OCI-LY3 (cell line): Measurements from ENCODE around the gene ACOX3.
"Not testable (repeated sequence)": the region's sequence is repeated elsewhere in the genome, so short reads cannot be mapped to it uniquely, and the experiment has no call there.

ENCODE experiments used
- H2AFZ ChIP-seq: fragments of 200-600, 300-600 bp; shearing (Covaris generic); 2 replicates; pipeline ENCODE4 v1.6.0; 2014; ENCODE audit warnings: antibody characterized with exemption, low read depth, low read length
- H3K27ac ChIP-seq: fragments of 200-600, 300-600 bp; sonication (generic); 2 replicates; pipeline ENCODE4 v1.5.1; 2014; ENCODE audit warnings: mild to moderate bottlenecking, low read length, moderate library complexity, mixed read lengths
- H3K27me3 ChIP-seq: fragments of 200-600, 300-600 bp; sonication (generic); 2 replicates; pipeline ENCODE4 v1.6.1; 2014; ENCODE audit warnings: low read depth, low read length, mixed read lengths
- H3K36me3 ChIP-seq: fragments of 200-600, 300-600 bp; sonication (generic); replicated peaks from 2 replicates; pipeline ENCODE3; 2014; ENCODE audit warnings: low read depth, low read length, mixed read lengths
- H3K4me1 ChIP-seq: fragments of 300-600, 200-600 bp; sonication (generic); 2 replicates; pipeline ENCODE4 v1.6.1; 2014; ENCODE audit warnings: low read length, mixed read lengths
- H3K4me2 ChIP-seq: fragments of 200-600, 300-600 bp; sonication (generic); 2 replicates; pipeline ENCODE4 v1.6.1; 2014; ENCODE audit warnings: low read length, mixed read lengths
- H3K4me3 ChIP-seq: fragments of 300-600, 200-600 bp; sonication (generic); 2 replicates; pipeline ENCODE4 v1.5.1; 2014; ENCODE audit warnings: antibody characterized with exemption, mild to moderate bottlenecking, low read length, moderate library complexity
- H3K79me2 ChIP-seq: fragments of 300-600, 200-600 bp; shearing (Covaris generic); 2 replicates; pipeline ENCODE4 v1.6.1; 2014; ENCODE audit warnings: mild to moderate bottlenecking, low read length, mixed read lengths
- H3K9ac ChIP-seq: fragments of 300-600, 200-600 bp; shearing (Covaris generic); 2 replicates; pipeline ENCODE4 v1.6.0; 2014; ENCODE audit warnings: mild to moderate bottlenecking, low read length, moderate library complexity
- H3K9me3 ChIP-seq: fragments of 200-600, 300-600 bp; shearing (Covaris generic); 2 replicates; pipeline ENCODE4 v1.6.1; 2014; ENCODE audit warnings: low read length, mixed read lengths; ENCODE audit not compliant: insufficient read depth
- H4K20me1 ChIP-seq: fragments of 200-600, 300-600 bp; sonication (generic); 2 replicates; pipeline ENCODE4 v1.6.1; 2016; ENCODE audit warnings: low read length, mixed read lengths; ENCODE audit not compliant: insufficient read depth
- CTCF ChIP-seq: fragments of 200-600, 300-600 bp; sonication (generic); IDR thresholded peaks from 2 replicates; pipeline ENCODE4 v1.5.1; 2014; ENCODE audit warnings: antibody characterized with exemption, low read length, low read depth
- EZH2phosphoT487 ChIP-seq: fragments of 200-600 bp; shearing (Covaris generic); IDR thresholded peaks from 2 replicates; pipeline ENCODE4 v1.6.1; 2018; ENCODE audit warnings: antibody characterized with exemption, mixed run types, low read depth

ACOX3 gene

GRCh38 chr4:8350841-8351461 is 89.6 kb downstream of the ACOX3 start:
- Histone ChIP-seq H3K79me2 (no peaks in the 10 kb centered on the region), H3K9ac (no peak overlapping the region), H2AFZ (no peak overlapping the region), H3K36me3 (no peaks in the 10 kb centered on the region), H3K4me1 (peaks cover 5% of the 10 kb centered on the region; the same call in 1 of the 2 replicates), H3K4me3 (no peak overlapping the region), H4K20me1 (no peaks in the 10 kb centered on the region), H3K4me2 (no peak overlapping the region), H3K27me3 (peaks cover 7% of the 10 kb centered on the region), H3K27ac (no peak overlapping the region), H3K9me3 (no peaks in the 10 kb centered on the region)
- no peak for TF ChIP-seq CTCF
- TF ChIP-seq EZH2phosphoT487, result no peak

GRCh38 chr4:8350352-8350751 is 90.2 kb downstream of the ACOX3 start:
- Histone ChIP-seq H3K4me1 (peaks cover 5% of the 10 kb centered on the region; the same call in 1 of the 2 replicates), H2AFZ (no peak overlapping the region), H3K9ac (no peak overlapping the region), H3K36me3 (no peaks in the 10 kb centered on the region), H3K27ac (no peak overlapping the region), H3K9me3 (no peaks in the 10 kb centered on the region), H4K20me1 (no peaks in the 10 kb centered on the region), H3K4me2 (no peak overlapping the region), H3K4me3 (no peak overlapping the region), H3K27me3 (peaks cover 2% of the 10 kb centered on the region; the same call in 1 of the 2 replicates), H3K79me2 (no peaks in the 10 kb centered on the region)
- TF ChIP-seq CTCF, result no peak
- TF ChIP-seq EZH2phosphoT487, result no peak

GRCh38 chr4:8349664-8350236 is 90.8 kb downstream of the ACOX3 start:
- H3K4me1 ChIP-seq, result peaks cover 5% of the 10 kb centered on the region; the same call in 1 of the 2 replicates
- H3K79me2 ChIP-seq, result no peaks in the 10 kb centered on the region
- no peak overlapping the region for H3K4me2 ChIP-seq
- no peaks in the 10 kb centered on the region for H3K9me3 ChIP-seq
- H3K4me3 ChIP-seq, result no peak overlapping the region
- no peaks in the 10 kb centered on the region for H4K20me1 ChIP-seq
- H2AFZ ChIP-seq, result no peak overlapping the region
- H3K9ac ChIP-seq, result no peak overlapping the region
- TF ChIP-seq CTCF (no peak), EZH2phosphoT487 (no peak)
- H3K27me3 ChIP-seq, result no peaks in the 10 kb centered on the region
- H3K36me3 ChIP-seq, result no peaks in the 10 kb centered on the region
- H3K27ac ChIP-seq, result no peak overlapping the region

GRCh38 chr4:8349236-8349635 is 91.3 kb downstream of the ACOX3 start:
- H3K79me2 ChIP-seq, H3K4me1 ChIP-seq, H3K9ac ChIP-seq, H3K9me3 ChIP-seq, H3K4me3 ChIP-seq, H4K20me1 ChIP-seq, H3K36me3 ChIP-seq, H3K27ac ChIP-seq, H3K4me2 ChIP-seq, H3K27me3 ChIP-seq, H2AFZ ChIP-seq: not testable (repeated sequence)
